ENCODE results near the gene FHIT.

DNA sequence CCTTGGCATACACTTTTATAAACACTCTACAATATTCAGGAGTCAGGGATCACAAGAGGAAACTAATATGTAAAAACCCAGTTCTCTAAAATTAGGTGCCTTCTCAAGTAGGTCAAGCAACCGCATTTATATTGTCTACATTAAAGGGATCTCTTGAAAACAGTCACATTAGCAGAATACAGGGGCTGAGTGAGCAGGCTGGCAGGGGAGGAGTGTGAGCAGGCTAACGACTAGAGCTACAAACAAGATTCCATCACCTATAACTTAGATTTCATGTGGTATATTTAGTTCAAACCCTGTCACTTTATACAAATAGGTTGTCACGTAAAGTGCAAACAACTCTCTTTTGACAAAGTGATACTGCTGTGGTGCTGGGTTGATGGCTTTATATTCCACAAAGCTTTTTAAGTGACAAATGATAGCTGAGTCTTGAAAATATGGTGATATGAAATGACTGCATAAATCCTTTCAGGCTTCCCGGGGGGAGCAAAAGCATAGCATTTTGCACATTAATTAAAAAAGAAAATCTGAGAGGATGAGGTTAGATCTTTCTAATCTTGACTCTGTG lies 937.9 kb downstream of the FHIT start:
- TF ChIP-seq, protein P1, sequence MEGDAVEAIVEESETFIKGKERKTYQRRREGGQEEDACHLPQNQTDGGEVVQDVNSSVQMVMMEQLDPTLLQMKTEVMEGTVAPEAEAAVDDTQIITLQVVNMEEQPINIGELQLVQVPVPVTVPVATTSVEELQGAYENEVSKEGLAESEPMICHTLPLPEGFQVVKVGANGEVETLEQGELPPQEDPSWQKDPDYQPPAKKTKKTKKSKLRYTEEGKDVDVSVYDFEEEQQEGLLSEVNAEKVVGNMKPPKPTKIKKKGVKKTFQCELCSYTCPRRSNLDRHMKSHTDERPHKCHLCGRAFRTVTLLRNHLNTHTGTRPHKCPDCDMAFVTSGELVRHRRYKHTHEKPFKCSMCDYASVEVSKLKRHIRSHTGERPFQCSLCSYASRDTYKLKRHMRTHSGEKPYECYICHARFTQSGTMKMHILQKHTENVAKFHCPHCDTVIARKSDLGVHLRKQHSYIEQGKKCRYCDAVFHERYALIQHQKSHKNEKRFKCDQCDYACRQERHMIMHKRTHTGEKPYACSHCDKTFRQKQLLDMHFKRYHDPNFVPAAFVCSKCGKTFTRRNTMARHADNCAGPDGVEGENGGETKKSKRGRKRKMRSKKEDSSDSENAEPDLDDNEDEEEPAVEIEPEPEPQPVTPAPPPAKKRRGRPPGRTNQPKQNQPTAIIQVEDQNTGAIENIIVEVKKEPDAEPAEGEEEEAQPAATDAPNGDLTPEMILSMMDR (IDR thresholded peaks at IDR 0.05; ENCODE audit: insufficient read depth, low read length, poor library complexity, severe bottlenecking), result no peak
- no peak for TF ChIP-seq EZH2phosphoT487 (conservative IDR thresholded peaks at IDR 0.05; ENCODE audit: low read length)
